ENCODE measurements around the gene CHTF8.
"Not testable (repeated sequence)": the region's sequence is repeated elsewhere in the genome, so short reads cannot be mapped to it uniquely, and the experiment has no call there.

Gene CHTF8

GRCh38 chr16:69138608-69139007 lies 6.2 kb upstream of the CHTF8 start:
- DNase-seq, result no peak

GRCh38 chr16:69133373-69133954 lies 1.1 kb upstream of the CHTF8 start:
- no peak for DNase-seq

- peak; percentile 64 for DNase-seq
Observed at GRCh38 chr16:69131839-69132423, 457 bp downstream of the CHTF8 start.

GRCh38 chr16:69131167-69131838 lies 1.1 kb downstream of the CHTF8 start:
- no peak for DNase-seq

DNA sequence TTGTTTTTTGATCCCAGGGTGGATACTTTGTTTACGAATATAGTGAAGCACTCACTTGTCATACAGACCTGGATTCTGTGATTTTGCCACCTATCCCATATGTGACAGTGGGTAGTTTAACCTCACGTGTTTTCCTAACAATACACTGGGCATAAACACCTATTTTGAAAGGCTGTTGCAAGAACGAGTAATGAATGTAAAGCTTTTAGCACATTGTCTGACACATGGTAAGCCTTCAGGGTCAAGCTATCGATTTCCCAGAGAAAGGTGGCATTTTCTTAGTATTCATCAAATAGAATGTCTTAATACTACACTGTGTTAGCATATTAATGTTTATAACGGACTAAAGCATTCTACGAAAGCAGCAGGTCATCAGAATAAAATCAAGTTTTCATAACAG lies 1.9 kb downstream of the CHTF8 start:
- no peak for DNase-seq

DNA sequence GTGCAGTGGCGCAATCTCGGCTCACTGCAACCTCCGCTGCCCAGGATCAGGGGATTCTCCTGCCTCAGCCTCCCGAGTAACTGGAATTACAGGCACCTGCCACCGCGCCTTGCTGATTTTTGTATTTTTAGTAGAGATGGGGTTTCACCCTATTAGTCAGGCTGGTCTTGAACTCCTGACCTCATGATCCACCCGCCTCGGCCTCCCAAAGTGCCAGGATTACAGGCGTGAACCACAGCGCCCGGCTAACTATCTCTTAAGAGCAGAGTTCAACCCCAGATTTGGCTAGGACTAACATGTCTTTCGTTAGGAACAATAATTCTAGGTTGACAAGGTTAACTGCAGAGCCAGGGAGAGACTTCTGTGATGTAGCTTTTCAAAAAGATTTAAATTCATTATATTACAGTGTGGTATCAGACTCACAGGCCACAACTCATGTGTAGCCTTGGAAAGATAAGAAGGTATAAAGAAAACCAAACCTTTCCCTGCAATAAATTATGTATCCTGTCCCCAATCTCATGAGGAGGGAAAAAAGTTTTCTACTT lies 4.3 kb downstream of the CHTF8 start:
- DNase-seq, result no peak

DNA sequence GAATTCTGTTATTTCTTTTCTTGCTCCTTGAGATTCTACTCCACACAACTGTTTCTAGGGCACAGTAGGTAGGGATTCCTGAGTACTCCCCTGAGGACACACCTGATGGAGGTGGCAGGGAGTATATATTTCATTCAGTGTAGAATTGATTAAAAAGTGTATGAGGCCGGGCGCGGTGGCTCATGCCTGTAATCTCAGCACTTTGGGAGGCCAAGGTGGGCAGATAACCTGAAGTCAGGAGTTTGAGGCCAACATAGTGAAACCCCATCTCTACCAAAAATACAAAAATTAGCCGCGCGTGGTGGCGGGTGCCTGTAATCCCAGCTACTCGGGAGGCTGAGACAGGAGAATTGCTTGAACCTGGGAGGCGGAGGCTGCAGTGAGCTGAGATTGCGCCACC lies 5.6 kb downstream of the CHTF8 start:
- not testable (repeated sequence) for DNase-seq

GRCh38 chr16:69126221-69126620 lies 6.2 kb downstream of the CHTF8 start:
- DNase-seq, result no peak

GRCh38 chr16:69124961-69125360 lies 7.4 kb downstream of the CHTF8 start:
- not testable (repeated sequence) for DNase-seq

- not testable (repeated sequence) for DNase-seq
Observed at GRCh38 chr16:69124406-69124805, 8.0 kb downstream of the CHTF8 start.

- DNase-seq, result peak; percentile 63
Observed at GRCh38 chr16:69123910-69124309, 8.5 kb downstream of the CHTF8 start.

GRCh38 chr16:69120096-69120664 lies 12.2 kb downstream of the CHTF8 start:
- no peak for DNase-seq

DNA sequence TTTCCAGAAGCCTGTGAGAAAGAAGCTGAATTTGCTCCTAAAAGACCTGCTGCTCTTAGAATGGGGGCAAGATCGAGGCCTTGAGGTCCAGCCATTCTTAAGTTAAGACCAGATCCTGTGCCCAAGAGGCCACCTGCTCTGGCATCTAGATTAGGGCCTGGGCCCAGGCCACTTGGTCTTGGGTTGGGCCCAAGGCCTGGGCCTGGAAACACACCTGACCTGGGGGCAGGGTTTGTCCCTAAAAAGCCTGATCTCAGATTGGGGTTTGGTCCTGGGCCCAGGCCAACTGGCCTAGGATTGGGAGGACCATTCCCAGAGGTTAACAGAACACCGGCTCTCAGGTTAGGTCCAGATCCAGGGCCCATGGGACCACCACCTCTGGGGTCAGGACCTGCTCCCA lies 12.9 kb downstream of the CHTF8 start:
- no peak for DNase-seq

DNA sequence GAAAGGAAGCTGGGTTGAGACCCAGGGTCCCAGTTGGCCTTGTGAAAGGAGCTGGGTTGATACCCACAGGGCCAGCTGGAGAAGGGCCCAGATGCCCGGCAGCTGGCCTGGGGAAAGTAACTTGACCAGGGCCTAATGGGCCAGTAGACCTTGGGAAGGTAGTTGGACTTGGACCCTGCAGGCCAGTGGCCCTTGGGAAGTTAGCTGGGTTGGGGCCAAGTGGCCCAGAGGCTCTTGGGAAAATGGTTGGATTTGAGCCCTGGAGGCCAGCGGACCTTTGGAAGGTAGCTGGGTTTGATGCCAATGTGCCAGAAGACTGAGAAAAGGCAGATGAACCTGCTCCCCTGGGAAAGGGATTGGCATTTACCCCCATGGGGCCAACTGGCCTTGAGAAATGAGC lies 13.4 kb downstream of the CHTF8 start:
- no peak for DNase-seq

DNA sequence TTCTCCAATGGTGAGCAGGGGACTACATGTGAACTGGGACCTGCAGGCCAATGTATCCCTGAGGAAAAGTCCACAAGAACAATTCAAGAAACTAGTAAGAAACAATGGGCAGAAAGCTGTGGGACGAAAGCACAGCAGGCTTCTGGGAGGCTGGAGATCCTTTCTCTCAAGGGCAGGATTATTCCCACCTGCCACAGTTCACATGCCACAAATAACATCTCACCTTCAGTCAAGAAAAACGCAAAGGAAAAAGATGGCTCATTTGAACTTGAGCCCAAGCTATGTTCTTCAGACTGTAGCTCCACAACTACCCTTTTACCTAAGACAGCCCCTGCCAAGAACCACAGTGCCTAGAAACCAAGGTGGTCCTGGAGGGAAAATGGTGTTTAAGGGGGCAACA lies 13.9 kb downstream of the CHTF8 start:
- no peak for DNase-seq

- DNase-seq, result no peak
Observed at GRCh38 chr16:69116906-69117305, 15.5 kb downstream of the CHTF8 start.

DNA sequence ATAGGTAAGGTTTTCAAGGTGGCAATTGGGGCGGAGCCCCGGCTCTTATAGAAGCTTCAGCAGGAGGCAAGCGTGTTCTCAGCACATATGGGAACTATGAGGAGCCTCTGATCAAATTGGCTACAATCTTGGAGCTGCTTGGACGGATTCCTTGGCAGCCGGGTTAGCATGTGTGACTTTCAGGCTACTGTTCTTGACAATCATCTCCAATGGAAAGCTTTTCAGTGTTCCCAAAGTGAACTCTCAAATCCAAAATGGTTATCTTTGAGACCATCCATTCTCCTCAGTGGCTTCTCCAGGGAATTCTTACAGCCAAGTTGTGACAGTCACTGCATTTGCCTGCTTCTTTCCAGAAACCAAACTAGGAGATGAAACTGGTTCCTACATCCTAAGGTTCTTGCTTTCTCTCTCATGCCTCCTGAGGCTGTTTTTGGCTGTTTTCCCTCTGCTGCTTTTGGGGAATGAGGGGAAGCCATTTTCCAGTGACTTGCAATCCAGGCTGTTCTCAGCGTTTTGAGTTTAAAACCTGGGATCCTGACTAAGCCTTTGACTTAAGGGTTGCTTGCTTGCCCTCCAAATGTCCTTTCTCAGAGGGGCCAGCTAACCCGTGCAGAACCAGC lies 16.0 kb downstream of the CHTF8 start:
- no peak for DNase-seq

- DNase-seq, result no peak
Observed at GRCh38 chr16:69115837-69116236, 16.6 kb downstream of the CHTF8 start.

DNA sequence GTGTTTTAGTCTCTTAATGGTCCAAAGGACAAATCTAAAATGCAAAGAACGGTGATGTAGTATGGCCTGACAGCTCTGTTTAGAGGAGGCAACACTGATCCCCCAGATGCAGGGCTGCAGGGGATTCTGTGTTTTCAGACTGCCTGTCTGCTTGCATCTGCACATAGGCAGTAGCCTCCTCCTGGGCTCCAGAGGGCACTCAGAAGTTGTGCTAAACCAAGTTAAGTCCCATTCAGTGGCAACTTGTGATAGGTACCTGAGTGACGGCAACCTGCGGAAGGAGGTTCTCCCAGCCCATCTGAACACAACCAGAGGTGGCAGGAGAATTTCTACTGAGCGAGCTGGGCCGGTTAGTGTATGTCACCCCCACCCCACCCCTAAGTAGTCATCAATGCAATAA lies 17.0 kb downstream of the CHTF8 start:
- no peak for DNase-seq

- DNase-seq, result no peak
Observed at GRCh38 chr16:69114976-69115355, 17.4 kb downstream of the CHTF8 start.

DNA sequence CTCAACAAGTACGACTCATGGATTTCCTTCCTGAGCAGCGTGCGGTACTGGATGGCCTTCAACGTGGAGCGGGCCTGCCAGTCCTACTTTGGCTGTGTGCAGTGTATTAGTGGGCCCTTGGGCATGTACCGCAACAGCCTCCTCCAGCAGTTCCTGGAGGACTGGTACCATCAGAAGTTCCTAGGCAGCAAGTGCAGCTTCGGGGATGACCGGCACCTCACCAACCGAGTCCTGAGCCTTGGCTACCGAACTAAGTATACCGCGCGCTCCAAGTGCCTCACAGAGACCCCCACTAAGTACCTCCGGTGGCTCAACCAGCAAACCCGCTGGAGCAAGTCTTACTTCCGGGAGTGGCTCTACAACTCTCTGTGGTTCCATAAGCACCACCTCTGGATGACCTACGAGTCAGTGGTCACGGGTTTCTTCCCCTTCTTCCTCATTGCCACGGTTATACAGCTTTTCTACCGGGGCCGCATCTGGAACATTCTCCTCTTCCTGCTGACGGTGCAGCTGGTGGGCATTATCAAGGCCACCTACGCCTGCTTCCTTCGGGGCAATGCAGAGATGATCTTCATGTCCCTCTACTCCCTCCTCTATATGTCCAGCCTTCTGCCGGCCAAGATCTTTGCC lies 17.9 kb downstream of the CHTF8 start:
- no peak for DNase-seq

GRCh38 chr16:69113216-69113615 lies 19.2 kb downstream of the CHTF8 start:
- no peak for DNase-seq
